Activated CD4-positive, alpha-beta T cell treated with anti-CD3 and anti-CD28 coated beads for 36 hours (primary cell): ENCODE data around the gene MYO3B. TPM values are rescaled to one million over a fixed set of nuclear protein-coding genes. Genes with fewer than 3 reads are reported as not detected.
"Not testable (repeated sequence)": the region's sequence is repeated elsewhere in the genome, so short reads cannot be mapped to it uniquely, and the experiment has no call there.

Experiments
- ATAC-seq: fragments of 200-7000 bp; cut with Tn5 transposase; one replicate; pipeline ENCODE4 v1.10.0; 2021; ENCODE audit warnings: mild to moderate bottlenecking, moderate library complexity
- CTCF ChIA-PET: fragments of 350-600 bp; sonication (Branson Sonifier 250); formaldehyde crosslinking; loops from one replicate; lab custom pipeline; 2021; ENCODE audit warnings: antibody characterized with exemption; lab: Charles Lee
- POLR2A ChIA-PET: fragments of 350-600 bp; sonication (Branson Sonifier 250); formaldehyde crosslinking; loops from one replicate; lab custom pipeline; 2021; ENCODE audit warnings: antibody characterized with exemption, inconsistent platforms; lab: Charles Lee
- DNase-seq: peaks from one replicate; pipeline ENCODE4 v3.0.0-alpha.2; 2020
- H3K27ac Mint-ChIP-seq: one replicate; pipeline ENCODE4 v1.8.0; 2021; ENCODE audit warnings: mixed read lengths
- H3K27me3 Mint-ChIP-seq: one replicate; pipeline ENCODE4 v1.8.0; 2021; ENCODE audit warnings: mixed read lengths
- H3K36me3 Mint-ChIP-seq: one replicate; pipeline ENCODE4 v1.8.0; 2021; ENCODE audit warnings: low read depth, mixed read lengths
- H3K4me1 Mint-ChIP-seq: one replicate; pipeline ENCODE4 v1.8.0; 2021; ENCODE audit warnings: mixed read lengths
- H3K4me3 Mint-ChIP-seq: one replicate; pipeline ENCODE4 v1.8.0; 2021; ENCODE audit warnings: mild to moderate bottlenecking, moderate library complexity, mixed read lengths
- H3K9me3 Mint-ChIP-seq: one replicate; pipeline ENCODE4 v1.8.0; 2021; ENCODE audit warnings: low read depth, mixed read lengths
- intact Hi-C, 2 experiments: fragments of 100-400 bp; cut with DNase I in 1 of 2; cut with micrococcal nuclease in 1 of 2; formaldehyde crosslinking; loops; one replicate each; pipeline versions ENCODE4 v1.14.2 to v1.15.1; 2022 to 2024; cut with DNase I, micrococcal nuclease
- total RNA-seq, 2 experiments: library from RNA; stranded (reverse); gene quantifications; one replicate each; pipeline ENCODE4 v1.2.3, GENCODE V29; 2021

MYO3B gene
- total RNA-seq, 2 experiments from 2014 or later = 0.97 to 1.2 TPM

GRCh38 chr2:170345607-170346006 lies 167.7 kb downstream of the MYO3B start:
- Mint-ChIP-seq H3K9me3 (no peaks in the 10 kb centered on the region), H3K36me3 (no peaks in the 10 kb centered on the region), H3K4me3 (no peak overlapping the region), H3K27ac (no peak overlapping the region), H3K27me3 (peaks cover 3% of the 10 kb centered on the region), H3K4me1 (peaks cover 14% of the 10 kb centered on the region)
- POLR2A ChIA-PET = no interaction called here
- no peak for DNase-seq
- intact Hi-C loops = no loop called here
- no peak for ATAC-seq
- CTCF ChIA-PET = interaction anchor here (1.8 to 2.0 kb wide), 2 partner anchors 16 kb away, joined by 5 to 10 read pairs; no protein-coding TSS in a partner anchor

DNA sequence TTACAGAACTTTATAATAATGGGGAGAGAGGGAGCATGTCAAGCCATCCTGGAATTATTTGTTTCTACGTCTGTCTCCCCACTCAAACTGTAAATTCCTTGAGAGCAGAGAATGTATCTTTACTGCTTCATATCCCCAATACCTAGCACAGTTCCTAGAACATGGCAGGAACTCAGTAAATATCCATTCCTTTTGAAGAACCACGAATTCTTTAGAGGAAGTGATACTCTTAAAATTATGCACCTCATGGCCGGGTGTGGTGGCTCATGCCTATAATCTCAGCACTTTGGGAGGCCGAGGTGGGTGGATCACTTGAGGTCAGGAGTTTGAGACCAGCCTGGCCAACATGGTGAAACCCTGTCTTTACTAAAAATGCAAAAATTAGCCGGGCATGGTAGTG lies 171.3 kb downstream of the MYO3B start:
- H3K4me3 Mint-ChIP-seq, H3K36me3 Mint-ChIP-seq, H3K27ac Mint-ChIP-seq, DNase-seq, ATAC-seq, CTCF ChIA-PET, POLR2A ChIA-PET, H3K9me3 Mint-ChIP-seq, H3K4me1 Mint-ChIP-seq, H3K27me3 Mint-ChIP-seq, intact Hi-C loops: not testable (repeated sequence)

GRCh38 chr2:170350929-170351826 lies 173.2 kb downstream of the MYO3B start:
- Mint-ChIP-seq H3K27me3 (no peaks in the 10 kb centered on the region), H3K36me3 (no peaks in the 10 kb centered on the region), H3K4me3 (no peak overlapping the region), H3K4me1 (peaks cover 17% of the 10 kb centered on the region), H3K27ac (no peak overlapping the region), H3K9me3 (no peaks in the 10 kb centered on the region)
- ChIA-PET POLR2A (no interaction called here), CTCF (interaction anchor here (0.9 kb wide), 1 partner anchor 471 kb away, joined by 3 read pairs; no protein-coding TSS in a partner anchor)
- no peak for ATAC-seq
- intact Hi-C loops = no loop called here
- no peak for DNase-seq

DNA sequence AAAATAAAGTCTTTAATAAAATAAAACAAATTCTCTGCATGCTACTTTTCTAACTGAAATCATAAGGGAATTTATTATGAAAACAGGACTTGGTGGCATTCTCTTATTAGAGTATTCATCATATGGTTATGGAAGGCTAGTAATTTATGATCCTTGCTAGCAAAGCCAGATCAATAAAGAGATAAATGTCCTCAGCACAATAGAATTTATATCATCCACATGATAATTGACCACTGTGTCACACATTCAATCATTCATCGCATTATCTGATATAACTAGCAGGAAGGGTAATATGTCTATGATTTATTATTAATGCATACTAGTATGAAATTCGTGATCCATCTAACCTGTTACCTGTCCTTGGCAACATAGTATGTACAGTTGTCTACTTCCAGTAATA lies 175.8 kb downstream of the MYO3B start:
- ATAC-seq = no peak
- POLR2A ChIA-PET = interaction anchor here (0.6 kb wide), 1 partner anchor 570 kb away, joined by 3 read pairs; no protein-coding TSS in a partner anchor
- CTCF ChIA-PET = interaction anchor here (1.7 kb wide), 1 partner anchor 11 kb away, joined by 6 read pairs; no protein-coding TSS in a partner anchor
- H3K9me3 Mint-ChIP-seq = no peaks in the 10 kb centered on the region
- no peaks in the 10 kb centered on the region for H3K36me3 Mint-ChIP-seq
- H3K4me3 Mint-ChIP-seq = no peak overlapping the region
- intact Hi-C loops = no loop called here
- H3K4me1 Mint-ChIP-seq = peaks cover 17% of the 10 kb centered on the region
- no peak overlapping the region for H3K27ac Mint-ChIP-seq
- no peak for DNase-seq
- H3K27me3 Mint-ChIP-seq = no peaks in the 10 kb centered on the region

DNA sequence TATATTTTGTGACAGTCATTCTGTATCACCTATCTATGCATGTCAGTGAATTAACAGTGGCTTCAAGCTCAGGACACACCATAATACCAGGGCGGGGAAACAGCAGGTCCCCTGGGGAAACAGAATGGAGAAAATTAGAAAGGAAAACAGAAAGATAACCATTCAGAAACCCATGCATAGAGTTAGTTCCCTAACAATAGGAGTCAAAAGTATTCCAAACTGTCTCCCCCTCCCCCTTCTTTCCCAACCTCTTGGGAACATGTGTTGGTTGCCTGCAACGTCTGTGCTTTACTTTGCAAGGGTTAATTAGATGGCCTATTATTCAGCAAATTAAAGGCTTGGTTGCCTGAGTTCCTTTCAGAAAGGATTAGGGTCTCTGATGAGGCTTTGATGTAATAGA lies 176.4 kb downstream of the MYO3B start:
- H3K9me3 Mint-ChIP-seq = no peaks in the 10 kb centered on the region
- H3K36me3 Mint-ChIP-seq = no peaks in the 10 kb centered on the region
- H3K4me1 Mint-ChIP-seq = peaks cover 17% of the 10 kb centered on the region
- DNase-seq = no peak
- ChIA-PET POLR2A (interaction anchor here (0.6 kb wide), 1 partner anchor 569 kb away, joined by 3 read pairs; no protein-coding TSS in a partner anchor), CTCF (interaction anchor here (1.7 kb wide), 1 partner anchor 12 kb away, joined by 6 read pairs; no protein-coding TSS in a partner anchor)
- intact Hi-C loops = no loop called here
- ATAC-seq = no peak
- no peaks in the 10 kb centered on the region for H3K27me3 Mint-ChIP-seq
- H3K4me3 Mint-ChIP-seq = no peak overlapping the region
- H3K27ac Mint-ChIP-seq = no peak overlapping the region

GRCh38 chr2:170354855-170355780 lies 177.2 kb downstream of the MYO3B start:
- no peaks in the 10 kb centered on the region for H3K27me3 Mint-ChIP-seq
- no peak overlapping the region for H3K27ac Mint-ChIP-seq
- no peaks in the 10 kb centered on the region for H3K9me3 Mint-ChIP-seq
- CTCF ChIA-PET = interaction anchor here (0.7 to 1.7 kb wide), 3 partner anchors 10 to 22 kb away, joined by 3 to 6 read pairs (median 4); no protein-coding TSS in a partner anchor
- ATAC-seq (peak; percentile 55), DNase-seq (peak; percentile 20)
- POLR2A ChIA-PET = no interaction called here
- H3K36me3 Mint-ChIP-seq = no peaks in the 10 kb centered on the region
- intact Hi-C loops = no loop called here
- no peak overlapping the region for H3K4me3 Mint-ChIP-seq
- H3K4me1 Mint-ChIP-seq = peaks cover 17% of the 10 kb centered on the region

GRCh38 chr2:170359466-170359865 lies 181.5 kb downstream of the MYO3B start:
- Mint-ChIP-seq H3K4me1 (peaks cover 41% of the 10 kb centered on the region), H3K36me3 (no peaks in the 10 kb centered on the region), H3K27ac (no peak overlapping the region), H3K27me3 (peaks cover 2% of the 10 kb centered on the region), H3K4me3 (no peak overlapping the region), H3K9me3 (no peaks in the 10 kb centered on the region)
- ATAC-seq = no peak
- POLR2A ChIA-PET = no interaction called here
- DNase-seq = no peak
- CTCF ChIA-PET = interaction anchor here (1.6 kb wide), 1 partner anchor 35 kb away, joined by 5 read pairs; no protein-coding TSS in a partner anchor
- intact Hi-C loops = no loop called here

GRCh38 chr2:170360546-170361089 lies 182.7 kb downstream of the MYO3B start:
- CTCF ChIA-PET = interaction anchor here (0.6 to 3.7 kb wide), 28 partner anchors 10 to 1949 kb away, joined by 3 to 34 read pairs (median 4); partner anchors contain the start of gene GAD1
- POLR2A ChIA-PET = no interaction called here
- H3K9me3 Mint-ChIP-seq = no peaks in the 10 kb centered on the region
- DNase-seq (no peak), ATAC-seq (no peak)
- H3K27ac Mint-ChIP-seq = no peak overlapping the region
- peaks cover 30% of the 10 kb centered on the region for H3K4me1 Mint-ChIP-seq
- peaks cover 7% of the 10 kb centered on the region for H3K27me3 Mint-ChIP-seq
- intact Hi-C loops = loop anchor here (1.0 to 10.0 kb wide), 8 partner anchors 36 to 954 kb away; partner anchors contain the start of genes METTL5 (in 1 of the 2) and UBR3 (in 1 of the 2)
- no peak overlapping the region for H3K4me3 Mint-ChIP-seq
- no peaks in the 10 kb centered on the region for H3K36me3 Mint-ChIP-seq

DNA sequence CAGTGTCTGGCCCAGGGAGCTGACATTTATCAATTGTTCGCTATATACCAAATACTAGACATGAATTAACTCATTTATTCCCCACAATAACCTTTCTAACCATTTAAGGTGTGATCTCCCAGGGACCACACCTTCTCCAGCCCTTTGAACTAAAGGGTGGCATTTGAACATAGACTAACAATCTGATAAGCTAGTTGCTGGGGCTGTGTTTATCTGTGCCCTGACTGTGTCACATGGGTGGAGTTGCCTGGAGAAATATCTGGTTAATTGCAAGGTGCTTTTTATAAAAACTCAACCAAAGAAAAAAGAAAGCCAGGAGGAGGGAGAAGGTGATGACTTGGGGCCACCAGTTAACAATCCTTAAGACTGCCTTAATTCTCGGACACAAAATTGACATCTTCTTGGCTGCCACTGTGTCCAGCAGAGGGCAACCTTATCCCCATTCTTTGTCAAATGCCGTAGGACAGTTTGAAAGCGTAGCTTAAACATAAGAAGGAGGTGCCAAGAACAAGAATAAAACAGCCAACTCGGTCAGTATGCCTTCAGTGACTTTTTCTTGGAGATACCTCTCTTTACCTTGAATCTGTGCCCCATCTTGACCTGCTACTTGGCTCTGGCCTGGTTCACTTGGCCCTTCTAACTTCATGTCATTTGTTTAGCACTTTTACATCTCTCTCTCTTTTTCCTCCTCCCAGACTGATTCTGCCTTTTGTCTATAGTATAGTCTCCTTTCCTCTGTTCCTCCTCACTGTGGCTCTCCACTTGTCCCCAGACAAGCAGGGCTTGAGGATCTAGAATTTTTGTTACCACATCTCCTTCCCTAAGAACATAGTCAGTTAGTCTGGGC lies 183.4 kb downstream of the MYO3B start:
- ChIA-PET POLR2A (no interaction called here), CTCF (interaction anchor here (0.7 to 3.7 kb wide), 32 partner anchors 9 to 567 kb away, joined by 3 to 34 read pairs (median 4); partner anchors contain the start of genes ERICH2, GAD1 and GORASP2)
- Mint-ChIP-seq H3K36me3 (no peaks in the 10 kb centered on the region), H3K4me3 (no peak overlapping the region), H3K27me3 (peaks cover 7% of the 10 kb centered on the region), H3K4me1 (peaks cover 29% of the 10 kb centered on the region), H3K9me3 (no peaks in the 10 kb centered on the region), H3K27ac (peak overlapping the region; percentile 90)
- intact Hi-C loops = loop anchor here (1.0 to 10.0 kb wide), 8 partner anchors 37 to 953 kb away; partner anchors contain the start of genes METTL5 (in 1 of the 2) and UBR3 (in 1 of the 2)
- DNase-seq = peak; percentile 76
- peak; percentile 58 for ATAC-seq
